Smooth muscle cell of the brain vasculature (primary cell): ENCODE measurements around the gene LYSMD3.

Source experiments
- DNase-seq: peaks from one replicate; pipeline ENCODE4 v3.0.0-alpha.2; 2012; ENCODE audit warnings: low read depth, low spot score

LYSMD3 gene

GRCh38 chr5:90548069-90548593, 18.7 kb upstream of the LYSMD3 start:
- no peak for DNase-seq

DNA sequence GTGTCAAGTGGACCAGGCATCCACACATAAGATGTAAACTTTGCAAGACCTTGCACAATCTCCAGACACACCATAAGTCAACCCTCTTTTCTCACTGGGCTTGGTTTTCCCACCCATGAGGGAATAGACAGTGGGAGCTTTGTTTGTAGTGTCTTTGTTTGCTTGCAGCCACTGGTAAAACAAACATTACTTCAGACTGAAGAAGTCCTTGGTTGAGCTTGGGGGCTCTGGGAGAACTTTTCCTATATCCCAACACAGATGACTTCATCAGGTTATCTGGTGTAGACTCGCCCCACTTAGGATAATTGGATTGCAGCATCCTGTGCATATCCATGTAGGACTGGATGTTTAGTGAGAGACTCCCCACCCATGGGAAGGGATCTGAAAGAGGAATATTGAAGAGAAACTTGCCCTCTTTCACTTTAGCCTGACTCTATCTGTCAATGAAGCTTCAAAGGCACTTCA, 17.7 kb upstream of the LYSMD3 start:
- no peak for DNase-seq

- DNase-seq: no peak
These were observed 16.9 kb upstream of the LYSMD3 start for GRCh38 chr5:90546216-90546837.

GRCh38 chr5:90545511-90545910, 16.1 kb upstream of the LYSMD3 start:
- no peak for DNase-seq

- no peak for DNase-seq
These were observed 13.6 kb upstream of the LYSMD3 start for GRCh38 chr5:90542827-90543519.

GRCh38 chr5:90534922-90535321, 5.5 kb upstream of the LYSMD3 start:
- no peak for DNase-seq

DNA sequence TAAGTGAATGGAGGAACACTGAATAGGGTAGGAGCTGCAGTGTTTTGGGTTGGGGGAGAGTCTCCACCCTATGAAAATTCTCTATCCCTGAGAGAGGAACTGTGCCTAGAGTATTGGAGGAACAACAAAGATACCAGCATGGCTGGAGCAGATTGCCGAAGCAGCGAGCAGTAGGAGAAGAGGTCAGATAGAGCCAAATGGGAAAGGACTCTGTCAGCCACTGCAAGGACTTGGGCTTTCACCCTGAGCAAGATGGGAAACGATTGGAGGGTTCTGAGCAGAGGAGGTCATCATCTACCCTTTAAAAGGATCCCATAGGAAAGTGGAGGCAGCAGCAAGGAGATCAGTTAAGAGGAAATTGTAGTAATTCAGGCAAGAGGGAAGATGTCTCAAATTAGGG, 4.4 kb upstream of the LYSMD3 start:
- DNase-seq: no peak

DNA sequence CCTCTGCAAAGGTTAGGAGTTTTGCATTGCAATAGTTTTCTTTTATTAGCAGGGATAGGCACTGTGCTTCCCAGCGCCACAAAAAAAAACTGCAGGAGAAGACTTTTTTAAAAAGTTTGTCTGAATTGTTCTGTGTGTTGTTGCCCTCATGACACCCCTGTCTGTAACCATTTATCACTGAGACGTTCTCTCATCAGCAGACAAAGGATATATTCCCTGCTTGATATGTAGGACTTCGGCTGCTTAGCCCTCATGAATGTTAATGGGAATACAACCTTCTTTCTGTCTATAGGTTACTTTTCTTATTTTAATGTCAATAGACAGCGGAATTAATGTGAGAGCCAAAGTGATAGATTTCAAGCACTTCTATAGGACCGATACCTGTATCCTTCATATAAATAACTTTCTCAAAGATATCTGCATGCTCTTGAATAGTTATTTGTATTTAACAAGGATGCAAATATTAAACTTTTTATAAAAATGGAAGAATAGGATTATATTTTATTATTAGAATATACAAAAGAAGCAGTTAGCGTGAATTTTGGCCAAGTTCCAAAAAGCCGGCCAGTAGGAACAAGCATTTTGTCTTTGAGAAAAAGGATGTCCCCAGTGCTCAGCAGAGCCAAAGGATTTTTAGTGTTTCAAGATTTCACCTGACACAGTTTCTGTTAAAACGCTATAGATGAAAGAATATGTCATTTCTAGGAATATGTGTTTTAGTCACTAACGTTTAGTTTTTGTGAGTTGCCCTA, 1.5 kb upstream of the LYSMD3 start:
- no peak for DNase-seq

DNA sequence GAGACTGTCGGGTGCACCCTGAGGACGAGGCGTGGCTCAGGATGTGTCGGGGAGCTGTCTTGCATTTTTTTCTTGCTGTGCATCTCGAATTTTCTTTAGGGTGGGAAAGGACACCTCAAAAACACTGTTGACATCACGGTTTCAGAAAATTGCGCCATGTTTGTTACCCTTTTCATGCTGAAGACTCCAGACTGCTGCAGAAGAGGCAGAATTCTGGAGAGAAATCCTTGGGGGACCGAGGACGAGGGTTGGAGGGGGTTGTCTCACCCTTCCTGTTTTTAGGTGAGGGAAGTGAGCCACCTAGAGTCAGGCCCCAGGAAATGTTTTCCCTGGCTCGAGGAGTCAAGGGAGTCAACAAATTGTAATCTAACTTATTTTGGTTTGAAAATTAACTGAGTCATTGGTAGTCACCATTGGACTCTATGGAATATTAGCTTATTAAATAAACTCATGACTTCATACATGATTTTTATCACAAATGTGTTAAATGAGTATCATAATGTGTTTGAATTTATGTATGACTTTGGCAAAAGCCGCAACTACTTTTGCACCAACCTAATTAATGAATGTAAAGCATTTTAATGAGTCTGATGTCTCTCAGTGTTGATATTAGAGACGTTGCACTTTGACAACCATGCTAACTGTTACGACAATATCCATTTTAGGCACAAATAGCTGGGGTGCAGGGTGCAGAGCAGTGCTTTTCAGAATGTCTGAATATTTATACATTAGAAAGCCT, 724 bp upstream of the LYSMD3 start:
- peak; percentile 37 for DNase-seq

GRCh38 chr5:90528601-90529193, 687 bp downstream of the LYSMD3 start:
- DNase-seq: no peak

- no peak for DNase-seq
These were observed 10.3 kb downstream of the LYSMD3 start for GRCh38 chr5:90519081-90519480.

DNA sequence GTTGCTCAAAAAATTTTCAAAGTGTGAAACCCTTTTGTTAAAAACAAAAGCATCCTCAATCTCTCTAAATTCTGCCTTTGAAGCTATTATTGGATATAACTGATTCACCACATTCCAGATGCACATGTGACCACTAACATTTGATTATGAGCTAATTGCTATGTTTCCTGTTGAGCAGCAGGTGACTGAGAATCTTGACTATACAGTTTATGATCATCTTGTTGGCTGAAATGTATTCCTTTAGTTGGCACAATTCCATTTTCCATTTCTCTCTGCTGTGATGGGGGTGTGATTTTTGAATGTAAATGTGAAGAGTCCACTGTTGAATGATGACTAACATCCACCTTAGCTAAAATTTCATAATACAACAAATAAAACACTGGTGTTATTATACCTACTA, 10.7 kb downstream of the LYSMD3 start:
- no peak for DNase-seq

DNA sequence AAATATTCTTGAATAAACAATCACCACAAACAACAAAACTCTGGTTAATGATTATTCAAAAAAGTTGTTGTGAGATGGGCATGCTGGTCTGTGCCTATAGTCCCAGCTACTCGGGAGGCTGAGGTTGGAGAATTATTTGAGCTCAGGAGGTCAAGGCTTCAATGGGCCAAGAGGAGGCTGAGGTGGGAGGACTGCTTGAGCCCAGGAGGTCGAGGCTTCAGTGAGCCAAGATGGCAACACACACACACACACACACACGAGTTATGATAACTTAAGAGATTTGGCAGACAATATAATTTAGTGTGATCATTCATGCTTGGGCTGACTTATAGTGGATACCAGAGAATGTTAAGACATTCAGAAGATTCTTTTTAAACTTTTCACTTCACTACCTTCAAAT, 14.9 kb downstream of the LYSMD3 start:
- DNase-seq: no peak

GRCh38 chr5:90510438-90510837, 18.9 kb downstream of the LYSMD3 start:
- DNase-seq: no peak

DNA sequence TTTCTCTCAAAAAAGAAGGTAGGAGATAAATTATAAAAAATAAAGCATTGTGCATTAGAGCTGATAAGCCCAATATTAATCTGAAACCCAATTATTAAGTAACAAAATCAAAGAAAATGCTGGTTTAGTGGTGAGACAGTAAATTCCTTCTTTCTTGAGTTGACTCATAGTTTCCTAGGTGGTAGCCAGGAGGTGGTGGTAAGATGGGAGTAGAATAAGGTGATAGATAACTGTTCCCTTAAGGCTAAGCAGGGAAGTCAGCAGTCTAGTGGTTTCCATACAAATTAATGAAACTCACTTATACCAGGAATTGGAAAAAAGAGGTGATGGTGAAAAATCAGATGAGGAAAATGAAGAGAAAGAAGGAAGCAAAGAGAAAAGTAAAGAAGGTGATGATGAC, 23.2 kb downstream of the LYSMD3 start:
- DNase-seq: no peak

GRCh38 chr5:90504743-90505142, 24.6 kb downstream of the LYSMD3 start:
- DNase-seq: no peak

DNA sequence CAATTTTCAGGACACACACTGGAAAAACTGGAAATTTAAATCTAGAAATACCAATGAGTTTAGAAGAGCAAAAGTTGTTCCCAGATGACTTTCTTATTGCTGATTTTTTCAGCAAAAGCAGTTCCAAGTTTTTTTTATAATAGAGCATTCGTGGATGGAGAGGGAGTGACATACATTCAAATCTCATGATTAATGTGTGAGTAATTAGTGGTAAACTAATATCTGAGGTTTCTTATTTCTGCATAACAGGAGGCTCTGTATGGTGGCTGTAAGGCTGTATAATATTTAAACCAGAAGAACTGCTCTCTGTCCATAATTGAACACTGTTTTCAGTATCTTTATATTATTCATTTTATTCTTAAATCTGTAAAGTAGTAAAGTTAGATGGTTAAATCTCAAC, 25.8 kb downstream of the LYSMD3 start:
- no peak for DNase-seq

DNA sequence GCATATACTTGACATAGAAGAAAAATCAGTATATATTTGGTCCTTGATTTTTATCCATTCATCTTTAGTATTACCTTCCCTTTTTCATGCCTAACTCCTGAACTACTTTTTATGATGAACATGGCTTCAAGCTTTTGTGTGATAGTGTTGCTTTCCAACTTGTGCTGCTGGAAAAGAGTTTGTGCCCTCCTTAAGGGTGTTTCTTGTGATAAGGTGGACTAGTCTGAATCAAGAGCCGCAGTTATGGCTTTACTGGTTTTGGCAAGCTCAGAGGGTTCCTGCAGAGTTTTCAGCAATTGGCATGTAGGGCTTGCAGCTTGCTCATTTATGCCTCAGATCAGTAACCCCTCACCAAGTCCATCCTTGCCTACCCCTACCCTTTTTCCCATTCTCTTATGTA, 34.2 kb downstream of the LYSMD3 start:
- DNase-seq: no peak

GRCh38 chr5:90494043-90494442, 35.3 kb downstream of the LYSMD3 start:
- DNase-seq: no peak

GRCh38 chr5:90488791-90489190, 40.6 kb downstream of the LYSMD3 start:
- no peak for DNase-seq

DNA sequence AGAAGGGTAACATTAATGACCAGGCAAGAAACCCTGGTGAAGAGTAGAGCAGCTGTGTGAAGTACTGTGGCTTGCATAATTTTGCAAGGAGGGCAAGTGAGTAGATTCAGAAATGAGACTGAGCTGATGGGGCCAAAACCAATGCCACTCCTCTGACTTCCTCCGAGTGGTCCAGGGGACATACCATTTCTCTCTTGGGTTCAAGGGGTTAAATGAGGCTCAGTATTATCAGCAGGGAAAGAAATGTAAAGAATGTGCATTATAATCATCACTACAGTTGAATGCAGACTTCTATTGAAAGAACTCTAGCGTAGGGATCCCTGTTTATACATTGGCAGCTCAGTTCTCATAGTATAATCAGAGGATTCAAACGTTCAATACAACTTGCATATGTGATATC, 44.8 kb downstream of the LYSMD3 start:
- no peak for DNase-seq
